ENCODE data around the gene EYS. TPM values are rescaled to one million over a fixed set of nuclear protein-coding genes. Genes with fewer than 3 reads are reported as not detected.

The EYS gene
- total RNA-seq, 5 donors from 2014 or later (not counting 1 experiment from before 2014, with no cell fraction given), result not detected

- Mint-ChIP-seq H3K27me3 (no peaks in the 10 kb centered on the region), H3K27ac (no peak overlapping the region), H3K4me3 (no peak overlapping the region), H3K9me3 (peaks cover 0 to 27% (median 14%) of the 10 kb centered on the region in 3 donors), H3K4me1 (no peaks in the 10 kb centered on the region), H3K36me3 (no peaks in the 10 kb centered on the region)
- Histone ChIP-seq H3K9me3 (no peaks in the 10 kb centered on the region), H3K4me1 (ENCODE audit: control insufficient read depth in 1 of 2, extremely low read depth in 1 of 2, insufficient read depth in 2 of 2, low read length in 2 of 2) (no peaks in the 10 kb centered on the region), H3K27ac (ENCODE audit: low read length) (no peak overlapping the region), H3K36me3 (ENCODE audit: control insufficient read depth in 2 of 2, extremely low read depth in 1 of 2, insufficient read depth in 1 of 2, low read length in 1 of 2) (no peaks in the 10 kb centered on the region), H3K4me3 (ENCODE audit: control insufficient read depth in 1 of 2, extremely low read depth in 1 of 2, low read length in 1 of 2) (no peak overlapping the region), H3K27me3 (replicated peaks in 1 of 2; ENCODE audit: control insufficient read depth in 2 of 2, extremely low read depth in 1 of 2, insufficient read depth in 2 of 2, low read length in 1 of 2) (no peaks in the 10 kb centered on the region)
- POLR2A ChIA-PET, result no interaction called here
- DNase-seq (no peak), ATAC-seq (replicated peaks in 1 of 4) (no peak)
- no CpG with 5 or more reads among the region's 2 CpGs for WGBS (ENCODE audit: insufficient coverage)
- CTCF ChIA-PET, result no interaction called here
Observed at GRCh38 chr6:64664480-64664879, 1042.5 kb downstream of the EYS start.

DNA sequence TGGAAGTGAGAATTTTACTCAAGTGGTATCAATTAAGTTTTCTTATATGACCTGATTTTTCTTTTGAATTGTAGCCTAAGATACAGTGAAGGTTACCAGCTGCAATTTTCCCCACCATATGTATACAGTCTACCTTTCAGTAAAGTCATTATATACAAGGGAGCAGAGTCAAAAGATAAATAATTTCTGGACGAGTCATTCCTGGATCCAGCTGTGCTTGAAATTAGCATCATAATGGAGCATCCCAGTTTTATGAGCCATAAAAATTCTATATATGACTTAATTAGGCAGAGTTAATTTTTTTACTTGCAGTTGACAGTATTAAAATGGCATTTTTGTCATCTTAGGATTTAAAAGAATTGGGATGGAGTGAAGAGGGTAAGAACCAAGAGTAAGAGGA lies 1063.0 kb downstream of the EYS start:
- ATAC-seq (replicated peaks in 1 of 4) (no peak), DNase-seq (no peak)
- no peak overlapping the region for H3K4me3 ChIP-seq (ENCODE audit: control insufficient read depth in 1 of 2, extremely low read depth in 1 of 2, low read length in 1 of 2)
- H3K27me3 ChIP-seq (replicated peaks in 1 of 2; ENCODE audit: control insufficient read depth in 2 of 2, extremely low read depth in 1 of 2, insufficient read depth in 2 of 2, low read length in 1 of 2), result no peaks in the 10 kb centered on the region
- Mint-ChIP-seq H3K9me3 (peaks cover 0 to 19% (median 8%) of the 10 kb centered on the region in 3 donors), H3K36me3 (no peaks in the 10 kb centered on the region), H3K4me3 (no peak overlapping the region), H3K4me1 (no peaks in the 10 kb centered on the region), H3K27ac (no peak overlapping the region), H3K27me3 (no peaks in the 10 kb centered on the region)
- no peaks in the 10 kb centered on the region for H3K9me3 ChIP-seq
- ChIA-PET POLR2A (no interaction called here), CTCF (no interaction called here)
- no peaks in the 10 kb centered on the region for H3K4me1 ChIP-seq (ENCODE audit: control insufficient read depth in 1 of 2, extremely low read depth in 1 of 2, insufficient read depth in 2 of 2, low read length in 2 of 2)
- H3K36me3 ChIP-seq (ENCODE audit: control insufficient read depth in 2 of 2, extremely low read depth in 1 of 2, insufficient read depth in 1 of 2, low read length in 1 of 2), result no peaks in the 10 kb centered on the region
- WGBS (ENCODE audit: insufficient coverage), result no CpG with 5 or more reads among the region's 1 CpG
- H3K27ac ChIP-seq (ENCODE audit: low read length), result no peak overlapping the region

GRCh38 chr6:64630901-64631300 lies 1076.1 kb downstream of the EYS start:
- H3K27me3 ChIP-seq (replicated peaks in 1 of 2; ENCODE audit: control insufficient read depth in 2 of 2, extremely low read depth in 1 of 2, insufficient read depth in 2 of 2, low read length in 1 of 2), result no peaks in the 10 kb centered on the region
- peaks cover 0 to 13% (median 9%) of the 10 kb centered on the region in 3 donors for H3K9me3 Mint-ChIP-seq
- H3K4me3 Mint-ChIP-seq, result no peak overlapping the region
- no peaks in the 10 kb centered on the region for H3K4me1 Mint-ChIP-seq
- ChIA-PET CTCF (no interaction called here), POLR2A (no interaction called here)
- no CpG with 5 or more reads among the region's 2 CpGs for WGBS (ENCODE audit: insufficient coverage)
- no peaks in the 10 kb centered on the region for H3K4me1 ChIP-seq (ENCODE audit: control insufficient read depth in 1 of 2, extremely low read depth in 1 of 2, insufficient read depth in 2 of 2, low read length in 2 of 2)
- no peak overlapping the region for H3K27ac Mint-ChIP-seq
- H3K4me3 ChIP-seq (ENCODE audit: control insufficient read depth in 1 of 2, extremely low read depth in 1 of 2, low read length in 1 of 2), result no peak overlapping the region
- ATAC-seq (replicated peaks in 1 of 4), result no peak
- DNase-seq, result no peak
- no peaks in the 10 kb centered on the region for H3K9me3 ChIP-seq
- H3K36me3 ChIP-seq (ENCODE audit: control insufficient read depth in 2 of 2, extremely low read depth in 1 of 2, insufficient read depth in 1 of 2, low read length in 1 of 2), result no peaks in the 10 kb centered on the region
- H3K27ac ChIP-seq (ENCODE audit: low read length), result no peak overlapping the region
- no peaks in the 10 kb centered on the region for H3K27me3 Mint-ChIP-seq
- H3K36me3 Mint-ChIP-seq, result no peaks in the 10 kb centered on the region

DNA sequence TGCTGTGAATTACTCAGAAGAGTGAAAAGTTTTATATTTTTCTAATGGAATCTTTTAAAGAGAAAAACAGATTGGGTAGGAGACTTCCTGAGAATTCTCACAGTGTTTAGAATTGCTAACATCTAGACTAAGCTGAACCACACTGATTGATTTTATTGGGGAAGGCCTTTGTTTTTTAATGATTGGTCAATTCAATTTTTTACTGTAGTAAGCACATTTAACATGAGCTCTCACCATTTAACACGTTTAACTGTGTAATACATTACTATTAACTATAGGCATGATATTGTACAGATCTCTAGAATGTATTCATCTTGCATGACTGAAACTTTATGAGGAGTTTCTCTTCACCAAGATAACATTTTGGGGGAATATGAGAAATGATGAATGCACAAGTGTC lies 1084.1 kb downstream of the EYS start:
- Mint-ChIP-seq H3K27me3 (no peaks in the 10 kb centered on the region), H3K4me1 (no peaks in the 10 kb centered on the region), H3K27ac (no peak overlapping the region), H3K36me3 (no peaks in the 10 kb centered on the region), H3K4me3 (no peak overlapping the region), H3K9me3 (peaks cover 3 to 10% (median 7%) of the 10 kb centered on the region in 3 donors)
- no peak overlapping the region for H3K27ac ChIP-seq (ENCODE audit: low read length)
- H3K27me3 ChIP-seq (replicated peaks in 1 of 2; ENCODE audit: control insufficient read depth in 2 of 2, extremely low read depth in 1 of 2, insufficient read depth in 2 of 2, low read length in 1 of 2), result no peaks in the 10 kb centered on the region
- no peaks in the 10 kb centered on the region for H3K36me3 ChIP-seq (ENCODE audit: control insufficient read depth in 2 of 2, extremely low read depth in 1 of 2, insufficient read depth in 1 of 2, low read length in 1 of 2)
- no peak for ATAC-seq (replicated peaks in 1 of 4)
- H3K9me3 ChIP-seq, result no peaks in the 10 kb centered on the region
- ChIA-PET CTCF (no interaction called here), POLR2A (no interaction called here)
- DNase-seq, result no peak
- no CpG with 5 or more reads among the region's 1 CpG for WGBS (ENCODE audit: insufficient coverage)
- no peaks in the 10 kb centered on the region for H3K4me1 ChIP-seq (ENCODE audit: control insufficient read depth in 1 of 2, extremely low read depth in 1 of 2, insufficient read depth in 2 of 2, low read length in 2 of 2)
- no peak overlapping the region for H3K4me3 ChIP-seq (ENCODE audit: control insufficient read depth in 1 of 2, extremely low read depth in 1 of 2, low read length in 1 of 2)

DNA sequence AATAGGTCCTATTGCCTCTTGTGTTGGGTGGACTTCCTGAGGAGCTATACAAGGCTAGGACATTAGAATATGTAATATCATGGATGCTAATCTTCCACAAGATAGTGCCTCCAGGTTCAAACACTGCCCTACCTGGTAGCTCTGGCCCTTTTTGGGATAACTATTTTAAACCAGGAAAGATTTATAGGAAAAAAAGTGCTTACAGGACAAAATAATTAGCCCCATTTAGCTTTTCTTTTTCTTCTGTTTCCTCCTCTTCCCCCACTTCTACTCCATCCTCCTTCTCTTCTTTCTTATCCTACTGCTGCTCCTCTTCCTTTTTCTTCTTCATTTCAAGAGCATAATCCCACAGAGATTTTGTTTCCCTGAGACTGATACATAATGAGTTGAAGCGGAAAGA lies 1104.0 kb downstream of the EYS start:
- CTCF ChIA-PET, result no interaction called here
- Mint-ChIP-seq H3K27ac (no peak overlapping the region), H3K27me3 (no peaks in the 10 kb centered on the region), H3K4me3 (no peak overlapping the region), H3K9me3 (peaks cover 9 to 27% (median 15%) of the 10 kb centered on the region in 3 donors), H3K36me3 (no peaks in the 10 kb centered on the region), H3K4me1 (no peaks in the 10 kb centered on the region)
- no peaks in the 10 kb centered on the region for H3K36me3 ChIP-seq (ENCODE audit: control insufficient read depth in 2 of 2, extremely low read depth in 1 of 2, insufficient read depth in 1 of 2, low read length in 1 of 2)
- no CpG with 5 or more reads among the region's 1 CpG for WGBS (ENCODE audit: insufficient coverage)
- H3K4me3 ChIP-seq (ENCODE audit: control insufficient read depth in 1 of 2, extremely low read depth in 1 of 2, low read length in 1 of 2), result no peak overlapping the region
- H3K27ac ChIP-seq (ENCODE audit: low read length), result no peak overlapping the region
- no peaks in the 10 kb centered on the region for H3K9me3 ChIP-seq
- H3K27me3 ChIP-seq (replicated peaks in 1 of 2; ENCODE audit: control insufficient read depth in 2 of 2, extremely low read depth in 1 of 2, insufficient read depth in 2 of 2, low read length in 1 of 2), result no peaks in the 10 kb centered on the region
- H3K4me1 ChIP-seq (ENCODE audit: control insufficient read depth in 1 of 2, extremely low read depth in 1 of 2, insufficient read depth in 2 of 2, low read length in 2 of 2), result no peaks in the 10 kb centered on the region
- no peak for DNase-seq
- no peak for ATAC-seq (replicated peaks in 1 of 4)
- POLR2A ChIA-PET, result interaction anchor here in 1 of 2 donors (0.6 kb wide), 1 partner anchor 1506 kb away, joined by 4 read pairs; no protein-coding TSS in a partner anchor

DNA sequence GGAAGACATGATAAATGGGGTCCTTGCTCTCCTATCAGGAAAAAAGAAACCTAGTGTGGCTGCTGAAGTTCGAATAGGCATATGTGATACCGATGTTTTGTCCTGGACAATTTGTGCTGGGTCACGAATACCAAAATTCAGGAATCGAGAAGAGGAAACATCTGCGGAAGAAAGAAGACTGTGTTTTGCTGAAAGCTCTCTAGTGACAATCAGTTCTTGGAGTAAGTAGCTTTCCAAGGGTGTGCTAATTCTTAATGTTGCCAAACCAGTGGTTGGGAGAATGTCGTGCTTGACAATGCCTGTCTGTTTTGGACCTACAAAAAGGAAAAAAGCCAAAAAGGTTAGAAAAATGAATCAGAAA lies 1115.4 kb downstream of the EYS start:
- Histone ChIP-seq H3K27me3 (replicated peaks in 1 of 2; ENCODE audit: control insufficient read depth in 2 of 2, extremely low read depth in 1 of 2, insufficient read depth in 2 of 2, low read length in 1 of 2) (no peaks in the 10 kb centered on the region), H3K9me3 (no peaks in the 10 kb centered on the region), H3K27ac (ENCODE audit: low read length) (no peak overlapping the region), H3K36me3 (ENCODE audit: control insufficient read depth in 2 of 2, extremely low read depth in 1 of 2, insufficient read depth in 1 of 2, low read length in 1 of 2) (no peaks in the 10 kb centered on the region), H3K4me3 (ENCODE audit: control insufficient read depth in 1 of 2, extremely low read depth in 1 of 2, low read length in 1 of 2) (no peak overlapping the region), H3K4me1 (ENCODE audit: control insufficient read depth in 1 of 2, extremely low read depth in 1 of 2, insufficient read depth in 2 of 2, low read length in 2 of 2) (no peaks in the 10 kb centered on the region)
- ChIA-PET POLR2A (no interaction called here), CTCF (no interaction called here)
- Mint-ChIP-seq H3K36me3 (no peaks in the 10 kb centered on the region), H3K27ac (no peak overlapping the region), H3K4me3 (no peak overlapping the region), H3K4me1 (no peaks in the 10 kb centered on the region), H3K9me3 (peaks cover 10 to 27% (median 11%) of the 10 kb centered on the region in 3 donors), H3K27me3 (no peaks in the 10 kb centered on the region)
- WGBS (ENCODE audit: insufficient coverage), result 86% methylated on average over 5 of the region's 6 CpGs
- ATAC-seq (replicated peaks in 1 of 4) (no peak), DNase-seq (no peak)

GRCh38 chr6:64590965-64591675 lies 1115.9 kb downstream of the EYS start:
- Histone ChIP-seq H3K27ac (ENCODE audit: low read length) (no peak overlapping the region), H3K4me1 (ENCODE audit: control insufficient read depth in 1 of 2, extremely low read depth in 1 of 2, insufficient read depth in 2 of 2, low read length in 2 of 2) (no peaks in the 10 kb centered on the region), H3K27me3 (replicated peaks in 1 of 2; ENCODE audit: control insufficient read depth in 2 of 2, extremely low read depth in 1 of 2, insufficient read depth in 2 of 2, low read length in 1 of 2) (no peaks in the 10 kb centered on the region), H3K9me3 (no peaks in the 10 kb centered on the region), H3K4me3 (ENCODE audit: control insufficient read depth in 1 of 2, extremely low read depth in 1 of 2, low read length in 1 of 2) (no peak overlapping the region), H3K36me3 (ENCODE audit: control insufficient read depth in 2 of 2, extremely low read depth in 1 of 2, insufficient read depth in 1 of 2, low read length in 1 of 2) (no peaks in the 10 kb centered on the region)
- no peak overlapping the region for H3K4me3 Mint-ChIP-seq
- H3K27ac Mint-ChIP-seq, result no peak overlapping the region
- H3K27me3 Mint-ChIP-seq, result no peaks in the 10 kb centered on the region
- ChIA-PET POLR2A (no interaction called here), CTCF (no interaction called here)
- WGBS (ENCODE audit: insufficient coverage), result 52% methylated on average over 3 of the region's 6 CpGs
- DNase-seq, result no peak
- ATAC-seq (replicated peaks in 1 of 4), result no peak
- H3K4me1 Mint-ChIP-seq, result no peaks in the 10 kb centered on the region
- H3K9me3 Mint-ChIP-seq, result peaks cover 6 to 23% (median 12%) of the 10 kb centered on the region in 3 donors
- H3K36me3 Mint-ChIP-seq, result no peaks in the 10 kb centered on the region
